Activated CD8-positive, alpha-beta T cell treated with anti-CD3 and anti-CD28 coated beads for 36 hours (primary cell): Measurements from ENCODE around the gene JAGN1. TPM values are rescaled to one million over a fixed set of nuclear protein-coding genes. Genes with fewer than 3 reads are reported as not detected.

ENCODE experiments used
- ATAC-seq: fragments of 200-7000 bp; cut with Tn5 transposase; one replicate; pipeline ENCODE4 v1.10.0; 2021; ENCODE audit warnings: mild to moderate bottlenecking, moderate library complexity
- CTCF ChIA-PET: fragments of 350-600 bp; sonication (Branson Sonifier 250); formaldehyde crosslinking; loops from one replicate; lab custom pipeline; 2021; ENCODE audit warnings: antibody characterized with exemption; lab: Charles Lee
- POLR2A ChIA-PET: fragments of 350-600 bp; sonication (Branson Sonifier 250); formaldehyde crosslinking; loops from one replicate; lab custom pipeline; 2021; ENCODE audit warnings: antibody characterized with exemption; lab: Charles Lee
- DNase-seq: peaks from one replicate; pipeline ENCODE4 v3.0.0-alpha.2; 2020
- H3K27ac Mint-ChIP-seq: one replicate; pipeline ENCODE4 v1.8.0; 2021; ENCODE audit warnings: mild to moderate bottlenecking, mixed read lengths
- H3K27me3 Mint-ChIP-seq: one replicate; pipeline ENCODE4 v1.8.0; 2021; ENCODE audit warnings: mixed read lengths
- H3K36me3 Mint-ChIP-seq: one replicate; pipeline ENCODE4 v1.8.0; 2021; ENCODE audit warnings: low read depth, mixed read lengths
- H3K4me1 Mint-ChIP-seq: one replicate; pipeline ENCODE4 v1.8.0; 2021; ENCODE audit warnings: low read depth, mixed read lengths
- H3K4me3 Mint-ChIP-seq: one replicate; pipeline ENCODE4 v1.8.0; 2021; ENCODE audit warnings: mild to moderate bottlenecking, moderate library complexity, mixed read lengths
- H3K9me3 Mint-ChIP-seq: one replicate; pipeline ENCODE4 v1.8.0; 2021; ENCODE audit warnings: mixed read lengths
- CTCF ChIP-seq: fragments of 200-600 bp; IDR thresholded peaks from one replicate; pipeline ENCODE4 v1.8.0; 2022; ENCODE audit warnings: antibody characterized with exemption, mild to moderate bottlenecking
- intact Hi-C: fragments of 100-400 bp; cut with micrococcal nuclease; formaldehyde crosslinking; loops from one replicate; pipeline ENCODE4 v1.10.0; 2022
- total RNA-seq, 2 experiments: library from RNA; stranded (reverse); gene quantifications; one replicate each; pipeline ENCODE4 v1.2.3, GENCODE V29; 2021

Gene JAGN1
- total RNA-seq, 2 experiments from 2014 or later = 29.7 to 30.3 TPM

- no peak for TF ChIP-seq CTCF
- ATAC-seq = no peak
- intact Hi-C loops = no loop called here
- Mint-ChIP-seq H3K4me1 (no peaks in the 10 kb centered on the region), H3K9me3 (no peaks in the 10 kb centered on the region), H3K27me3 (no peaks in the 10 kb centered on the region), H3K4me3 (no peak overlapping the region), H3K27ac (no peak overlapping the region), H3K36me3 (no peaks in the 10 kb centered on the region)
- POLR2A ChIA-PET = interaction anchor here (0.6 to 1.5 kb wide), 2 partner anchors 10 to 13 kb away, joined by 3 to 4 read pairs; no protein-coding TSS in a partner anchor
- CTCF ChIA-PET = interaction anchor here (1.2 kb wide), 1 partner anchor 54 kb away, joined by 3 read pairs; no protein-coding TSS in a partner anchor
- no peak for DNase-seq
Measured at GRCh38 chr3:9878700-9879099, 11.7 kb upstream of the JAGN1 start.

GRCh38 chr3:9879830-9880549 lies 10.4 kb upstream of the JAGN1 start, which contains the start of gene CIDEC:
Gene CIDEC, minus strand, starts transcription at chr3:9880253. Its CDS starts 1,767 bp downstream, at chr3:9878486.
- ChIA-PET CTCF (interaction anchor here (0.8 kb wide), 1 partner anchor 11 kb away, joined by 3 read pairs; no protein-coding TSS in a partner anchor), POLR2A (interaction anchor here (0.8 to 1.5 kb wide), 2 partner anchors 11 to 13 kb away, joined by 3 to 4 read pairs; no protein-coding TSS in a partner anchor)
- Mint-ChIP-seq H3K4me1 (no peaks in the 10 kb centered on the region), H3K27me3 (no peaks in the 10 kb centered on the region), H3K4me3 (no peak within 1 kb of the TSS), H3K36me3 (no peaks in the 10 kb centered on the region), H3K27ac (no peak within 1 kb of the TSS), H3K9me3 (no peaks in the 10 kb centered on the region)
- DNase-seq (no peak), ATAC-seq (no peak)
- no peak for TF ChIP-seq CTCF
- intact Hi-C loops = no loop called here

GRCh38 chr3:9881441-9881840 lies 9.0 kb upstream of the JAGN1 start:
- ATAC-seq = no peak
- CTCF ChIA-PET = no interaction called here
- no peak for TF ChIP-seq CTCF
- Mint-ChIP-seq H3K27me3 (no peaks in the 10 kb centered on the region), H3K36me3 (no peaks in the 10 kb centered on the region), H3K27ac (no peak overlapping the region), H3K9me3 (no peaks in the 10 kb centered on the region), H3K4me3 (no peak overlapping the region), H3K4me1 (no peaks in the 10 kb centered on the region)
- POLR2A ChIA-PET = no interaction called here
- DNase-seq = no peak
- intact Hi-C loops = no loop called here

- intact Hi-C loops = no loop called here
- no peak for DNase-seq
- ATAC-seq = no peak
- H3K4me3 Mint-ChIP-seq = no peak overlapping the region
- no peaks in the 10 kb centered on the region for H3K36me3 Mint-ChIP-seq
- no peaks in the 10 kb centered on the region for H3K4me1 Mint-ChIP-seq
- no peak for TF ChIP-seq CTCF
- H3K27me3 Mint-ChIP-seq = no peaks in the 10 kb centered on the region
- no peak overlapping the region for H3K27ac Mint-ChIP-seq
- CTCF ChIA-PET = interaction anchor here (0.6 to 2.1 kb wide), 6 partner anchors 10 to 100 kb away, joined by 3 to 7 read pairs (median 4); partner anchors contain the start of gene CRELD1
- POLR2A ChIA-PET = no interaction called here
- no peaks in the 10 kb centered on the region for H3K9me3 Mint-ChIP-seq
Measured at GRCh38 chr3:9883706-9884554, 6.5 kb upstream of the JAGN1 start.
